Prostate gland (tissue), 2 donors: ENCODE data around the gene PDE2A. TPM values are rescaled to one million over a fixed set of nuclear protein-coding genes. Genes with fewer than 3 reads are reported as not detected.

Experiments used
- DNase-seq: peaks from one replicate; pipeline ENCODE4 v3.0.0-alpha.2; 2019; ENCODE audit warnings: low spot score
- H3K27ac ChIP-seq, 2 donors: fragments of 200-600 bp; sonication (generic); 2 replicates each; pipeline ENCODE4 v1.5.1; 2017 to 2019
- H3K27me3 ChIP-seq: fragments of 200-600 bp; sonication (generic); replicated peaks from 2 replicates; pipeline ENCODE4 v1.5.1; 2019; ENCODE audit not compliant: insufficient read depth
- H3K36me3 ChIP-seq, 2 donors: fragments of 200-600 bp; sonication (generic); 1 replicate in 1 of 2; 2 replicates in 1 of 2; pipeline versions ENCODE4 v1.5.1 to v1.8.1; 2017 to 2019
- H3K4me1 ChIP-seq: fragments of 200-600 bp; sonication (generic); replicated peaks from 2 replicates; pipeline ENCODE4 v1.5.1; 2019
- H3K4me3 ChIP-seq, 2 donors: fragments of 200-600 bp; sonication (generic); 2 replicates each; pipeline ENCODE4 v1.5.1; 2017 to 2019
- H3K9me3 ChIP-seq: fragments of 200-600 bp; sonication (generic); 2 replicates; pipeline ENCODE4 v1.5.1; 2017
- POLR2A ChIP-seq: fragments of 450-650 bp; IDR thresholded peaks from one replicate; pipeline ENCODE4 v1.6.1; 2016; ENCODE audit warnings: antibody characterized with exemption, mild to moderate bottlenecking
- POLR2AphosphoS5 ChIP-seq: sonication (generic); formaldehyde crosslinking; IDR thresholded peaks from one replicate; pipeline ENCODE4 v1.6.1; 2017; ENCODE audit warnings: antibody characterized with exemption
- WGBS: methylation state at CpG from one replicate; pipeline ENCODE4 v1.1.5; 2018; 5-methylcytosine and 5-hydroxymethylcytosine counted together
- intact Hi-C: fragments of 100-400 bp; cut with DNase I; formaldehyde crosslinking; loops from one replicate; pipeline ENCODE4 v1.14.2; 2022
- total RNA-seq, 2 donors: library from RNA; depleted of rRNA; stranded (reverse); fragments of >200 nt; gene quantifications; one replicate each; pipeline ENCODE4 v1.1.0, GENCODE V29; 2016
- TF ChIP-seq, protein P1 (sequence below), 4 experiments: fragments of 200-600 bp in 2 of 4; fragments of 450-650 bp in 2 of 4; sonication (generic) in 2 of 4; IDR thresholded peaks; 1 replicate in 3 of 4; 2 replicates in 1 of 4; pipeline ENCODE4 v1.5.1; 2016 to 2019; ENCODE audit warnings: antibody characterized with exemption in 4 of 4, mild to moderate bottlenecking in 2 of 4, moderate library complexity in 2 of 4

PDE2A gene
- total RNA-seq, result 10 to 100 TPM; 24.2 to 47.7 TPM

DNA sequence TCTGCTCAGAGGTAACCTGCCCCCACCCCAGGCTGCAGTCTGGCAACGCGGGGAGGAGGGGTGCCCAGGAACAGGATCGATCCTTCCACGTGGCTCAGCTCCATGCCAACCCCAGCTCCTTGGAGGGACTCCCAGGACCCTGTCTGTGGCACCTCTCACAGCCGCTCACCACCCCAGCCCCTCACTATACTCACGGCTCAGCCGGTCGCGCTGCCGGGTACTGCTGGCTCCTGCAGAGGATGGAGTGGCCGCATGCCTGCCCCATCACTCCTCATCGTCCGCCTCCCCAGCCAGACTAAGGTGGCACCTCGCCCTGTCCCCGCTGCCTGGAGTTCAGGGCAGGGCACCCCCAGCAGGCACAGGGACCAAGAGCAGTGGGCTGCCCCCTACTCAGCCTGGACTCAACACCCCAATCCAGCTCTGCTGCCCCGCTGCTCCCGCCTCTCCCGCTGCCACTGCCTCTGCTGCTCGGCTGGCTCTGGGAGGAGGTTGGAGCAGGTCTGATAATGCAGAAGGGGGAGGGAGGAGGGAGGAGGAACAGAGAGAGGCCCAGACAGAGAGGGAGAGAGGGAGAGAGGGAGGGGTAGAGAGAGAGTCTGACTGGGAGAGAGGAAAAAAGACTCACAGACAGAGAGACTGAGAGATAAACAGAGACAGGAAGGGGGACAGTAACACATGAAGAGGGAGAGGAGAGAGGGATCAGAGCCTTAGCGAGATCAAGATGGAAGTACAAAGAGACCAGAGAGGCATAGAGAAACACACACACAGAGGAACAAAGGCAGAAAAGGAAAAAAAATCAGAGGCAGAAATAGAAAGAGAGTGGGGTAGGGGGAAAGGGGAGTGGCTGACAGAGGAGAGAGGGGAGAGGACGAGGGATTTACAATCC lies at the start of gene PDE2A:
Gene PDE2A, minus strand, starts transcription at position 480 of the 886 bp plus-strand sequence. Its CDS starts 215 bp downstream, at position 265.
- intact Hi-C loops, result no loop called here
- no peak for DNase-seq
- Histone ChIP-seq H3K27ac (no peak within 1 kb of the TSS), H3K36me3 (no peaks in the 10 kb centered on the region), H3K4me1 (no peaks in the 10 kb centered on the region), H3K4me3 (no peak within 1 kb of the TSS), H3K9me3 (no peaks in the 10 kb centered on the region), H3K27me3 (peaks cover 12% of the 10 kb centered on the region)
- 8% methylated on average over 20 of the region's 21 CpGs for WGBS
- TF ChIP-seq, protein P1, sequence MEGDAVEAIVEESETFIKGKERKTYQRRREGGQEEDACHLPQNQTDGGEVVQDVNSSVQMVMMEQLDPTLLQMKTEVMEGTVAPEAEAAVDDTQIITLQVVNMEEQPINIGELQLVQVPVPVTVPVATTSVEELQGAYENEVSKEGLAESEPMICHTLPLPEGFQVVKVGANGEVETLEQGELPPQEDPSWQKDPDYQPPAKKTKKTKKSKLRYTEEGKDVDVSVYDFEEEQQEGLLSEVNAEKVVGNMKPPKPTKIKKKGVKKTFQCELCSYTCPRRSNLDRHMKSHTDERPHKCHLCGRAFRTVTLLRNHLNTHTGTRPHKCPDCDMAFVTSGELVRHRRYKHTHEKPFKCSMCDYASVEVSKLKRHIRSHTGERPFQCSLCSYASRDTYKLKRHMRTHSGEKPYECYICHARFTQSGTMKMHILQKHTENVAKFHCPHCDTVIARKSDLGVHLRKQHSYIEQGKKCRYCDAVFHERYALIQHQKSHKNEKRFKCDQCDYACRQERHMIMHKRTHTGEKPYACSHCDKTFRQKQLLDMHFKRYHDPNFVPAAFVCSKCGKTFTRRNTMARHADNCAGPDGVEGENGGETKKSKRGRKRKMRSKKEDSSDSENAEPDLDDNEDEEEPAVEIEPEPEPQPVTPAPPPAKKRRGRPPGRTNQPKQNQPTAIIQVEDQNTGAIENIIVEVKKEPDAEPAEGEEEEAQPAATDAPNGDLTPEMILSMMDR (IDR thresholded peaks at IDR 0.05), result no peak
- TF ChIP-seq POLR2AphosphoS5, result no peak

DNA sequence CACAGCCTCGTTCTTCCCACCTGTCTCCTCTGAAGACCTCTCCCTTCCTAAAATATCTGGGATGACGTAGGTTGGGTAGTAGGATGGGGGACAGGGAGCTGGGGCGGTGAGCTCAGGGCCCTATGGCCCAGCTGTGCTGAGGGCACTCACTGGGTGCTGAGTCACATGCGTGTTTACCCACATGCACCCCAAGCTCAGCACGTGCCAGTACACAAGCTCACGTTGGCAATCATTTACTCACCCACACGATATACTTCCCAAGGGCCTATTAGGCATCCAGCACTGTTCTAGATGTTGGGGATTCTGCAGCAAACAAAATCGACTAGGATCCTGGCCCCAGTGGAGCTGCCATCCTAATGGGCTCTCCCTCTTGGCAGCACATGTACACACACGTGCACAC lies 49.3 kb upstream of the PDE2A start:
- intact Hi-C loops, result loop anchor here (5.0 kb wide), 1 partner anchor 89 kb away; the partner anchor contains the start of gene ATG16L2

DNA sequence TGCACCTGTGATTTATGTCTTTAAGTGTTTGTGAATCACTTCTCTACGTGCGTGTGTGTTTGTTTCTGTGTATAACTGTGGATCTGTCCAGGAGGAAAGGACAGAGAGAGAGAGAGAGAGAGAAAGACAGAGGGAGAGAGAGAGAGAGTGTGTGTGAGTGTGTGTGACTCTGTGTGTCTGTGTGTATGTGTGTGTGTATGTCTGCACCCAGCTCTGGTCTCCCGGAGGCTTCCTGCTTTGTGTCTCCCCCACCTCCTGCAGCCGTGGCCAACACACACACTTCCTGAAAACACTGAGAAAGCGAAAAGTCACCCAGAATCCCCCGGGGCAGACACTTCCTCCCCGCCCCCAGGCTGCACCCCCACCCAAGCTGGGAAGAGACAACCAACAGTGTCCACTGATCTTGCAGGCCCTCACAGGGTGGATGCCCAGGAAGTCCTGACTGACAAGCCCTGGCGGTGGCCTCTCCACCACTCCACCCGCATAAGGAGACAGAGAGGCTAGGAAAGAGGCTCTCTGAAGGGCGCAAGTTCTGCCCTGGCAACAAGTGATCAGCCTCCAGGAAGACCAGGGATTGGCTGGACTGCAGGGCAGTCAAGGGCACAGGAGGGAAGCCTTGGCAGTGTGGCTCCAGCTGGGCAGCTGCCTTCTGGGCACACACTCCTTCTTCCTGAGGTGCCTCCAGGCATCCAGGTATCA lies 48.0 kb upstream of the PDE2A start:
- WGBS, result 0% methylated on average over 10 of the region's 10 CpGs
- DNase-seq, result peak; percentile 88

More for the DNA sequence above, 49.3 kb upstream of the PDE2A start:
- Histone ChIP-seq H3K4me3 (no peak overlapping the region), H3K36me3 (no peaks in the 10 kb centered on the region), H3K9me3 (no peaks in the 10 kb centered on the region), H3K4me1 (peaks cover 10% of the 10 kb centered on the region), H3K27me3 (no peaks in the 10 kb centered on the region), H3K27ac (no peak overlapping the region)
- TF ChIP-seq POLR2A, result no peak
- TF ChIP-seq, protein P1 (IDR thresholded peaks at IDR 0.05), result no peak
- no peak for TF ChIP-seq POLR2AphosphoS5
- WGBS, result 82% methylated on average over 9 of the region's 9 CpGs
- no peak for DNase-seq

DNA sequence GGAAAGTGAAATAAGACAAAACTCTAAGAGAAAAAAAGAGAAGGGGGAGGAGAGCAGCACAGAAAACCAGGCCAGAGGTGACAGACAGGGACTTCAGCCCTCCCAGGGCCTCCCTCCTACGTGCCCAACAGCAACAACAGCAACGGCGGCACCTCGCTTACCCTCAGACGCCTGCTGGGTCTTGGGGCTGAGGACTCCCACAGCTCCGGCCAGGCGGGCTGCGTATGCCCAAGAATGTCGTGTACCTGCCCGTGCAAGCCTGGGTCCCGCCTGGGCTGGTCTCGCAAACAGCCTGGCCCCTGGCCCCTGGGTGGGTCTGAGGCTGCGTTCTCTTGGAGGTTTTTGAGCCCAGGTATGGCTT lies 47.4 kb upstream of the PDE2A start:
- Histone ChIP-seq H3K27me3 (no peaks in the 10 kb centered on the region), H3K4me1 (peaks cover 10% of the 10 kb centered on the region), H3K9me3 (no peaks in the 10 kb centered on the region), H3K27ac (peak overlapping the region; percentile 82 to 89), H3K36me3 (no peaks in the 10 kb centered on the region), H3K4me3 (peak overlapping the region; percentile 49 to 59)
- 1% methylated on average over 13 of the region's 13 CpGs for WGBS
- no peak for TF ChIP-seq POLR2AphosphoS5
- TF ChIP-seq POLR2A, result no peak
- TF ChIP-seq, protein P1 (IDR thresholded peaks at IDR 0.05), result no peak
- DNase-seq, result peak; percentile 68
- intact Hi-C loops, result loop anchor here (5.0 kb wide), 1 partner anchor 91 kb away; the partner anchor contains the start of gene ATG16L2

More for the DNA sequence above, 48.0 kb upstream of the PDE2A start:
- TF ChIP-seq, protein P1 (IDR thresholded peaks at IDR 0.05), result peak in 3 of 4 experiments; percentile 10 to 48 (median 11)
- TF ChIP-seq POLR2A, result peak; percentile 70
- peak; percentile 71 for TF ChIP-seq POLR2AphosphoS5
- Histone ChIP-seq H3K36me3 (no peaks in the 10 kb centered on the region), H3K27me3 (no peaks in the 10 kb centered on the region), H3K9me3 (no peaks in the 10 kb centered on the region), H3K4me1 (peaks cover 10% of the 10 kb centered on the region), H3K4me3 (peak overlapping the region; percentile 49 to 59), H3K27ac (peak overlapping the region; percentile 82 to 89)
- intact Hi-C loops, result loop anchor here (5.0 kb wide), 1 partner anchor 90 kb away; the partner anchor contains the start of gene ATG16L2
